Measurements from ENCODE around the gene ZFP36L1.

Gene ZFP36L1

DNA sequence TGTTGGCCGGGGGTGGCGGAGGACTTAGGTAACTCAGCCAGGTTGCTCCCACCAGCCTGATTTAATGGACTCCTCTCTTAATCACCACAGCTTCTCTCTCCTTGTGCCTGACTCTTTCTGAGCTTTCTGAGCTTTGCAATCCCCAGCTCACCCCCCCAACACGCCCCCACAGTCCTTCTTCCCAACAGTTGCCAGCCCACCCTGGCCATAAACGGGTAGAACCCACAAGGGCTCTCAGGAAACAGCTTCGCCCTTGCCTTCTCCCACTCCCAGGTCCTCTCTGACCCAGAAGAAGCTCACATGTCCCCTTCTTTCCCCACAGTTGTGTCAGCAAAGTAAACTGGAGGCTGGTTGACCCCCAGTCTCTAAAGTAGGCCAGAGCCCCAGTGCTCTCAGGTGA, 32.9 kb downstream of the ZFP36L1 start:
- DNase-seq: no peak

DNA sequence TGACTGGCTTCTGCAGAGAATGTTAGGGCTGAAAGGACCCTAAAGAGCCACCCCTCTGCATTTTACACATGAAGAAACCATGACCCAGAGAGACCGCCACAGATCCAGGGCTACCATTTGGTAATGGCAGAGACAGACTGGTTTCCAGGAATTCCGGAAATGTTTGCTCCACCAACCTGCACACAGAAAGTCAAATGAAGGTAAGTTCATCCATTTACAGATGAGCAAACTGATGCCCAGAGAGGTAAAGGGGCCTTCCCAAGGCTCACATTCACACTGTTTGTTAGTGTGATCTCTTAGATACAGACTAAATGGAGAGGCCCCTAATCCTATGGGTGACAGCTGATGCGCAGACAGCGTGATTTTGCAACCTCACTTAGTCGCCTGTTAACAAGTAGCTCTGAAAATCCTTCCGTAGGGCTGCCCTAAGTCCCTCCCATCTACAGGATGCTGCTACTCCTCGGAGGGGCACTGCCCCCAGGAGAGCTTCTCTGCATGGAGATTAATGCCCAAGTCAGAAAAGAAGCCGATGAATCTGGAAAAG, 33.8 kb downstream of the ZFP36L1 start:
- no peak for DNase-seq

DNA sequence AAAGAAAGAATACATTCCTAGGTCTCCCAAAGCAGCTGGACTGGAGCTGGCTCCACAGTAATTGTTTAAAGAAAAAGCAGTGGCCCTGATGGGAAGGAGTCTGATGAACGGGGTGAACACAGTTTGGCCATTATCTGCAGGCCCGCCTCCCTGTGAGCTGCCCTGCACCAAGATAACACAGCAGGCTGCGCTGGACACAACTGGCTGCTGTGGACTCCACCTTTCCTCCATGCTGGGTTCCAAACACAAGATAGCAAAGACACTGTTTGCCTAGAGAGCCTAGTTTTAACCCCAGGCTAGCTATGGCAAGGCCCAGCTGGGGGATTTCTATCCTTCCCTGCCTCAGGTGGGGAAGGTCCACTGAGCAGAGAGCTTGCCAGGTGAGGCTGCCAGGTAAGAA, 34.6 kb downstream of the ZFP36L1 start:
- DNase-seq: no peak

DNA sequence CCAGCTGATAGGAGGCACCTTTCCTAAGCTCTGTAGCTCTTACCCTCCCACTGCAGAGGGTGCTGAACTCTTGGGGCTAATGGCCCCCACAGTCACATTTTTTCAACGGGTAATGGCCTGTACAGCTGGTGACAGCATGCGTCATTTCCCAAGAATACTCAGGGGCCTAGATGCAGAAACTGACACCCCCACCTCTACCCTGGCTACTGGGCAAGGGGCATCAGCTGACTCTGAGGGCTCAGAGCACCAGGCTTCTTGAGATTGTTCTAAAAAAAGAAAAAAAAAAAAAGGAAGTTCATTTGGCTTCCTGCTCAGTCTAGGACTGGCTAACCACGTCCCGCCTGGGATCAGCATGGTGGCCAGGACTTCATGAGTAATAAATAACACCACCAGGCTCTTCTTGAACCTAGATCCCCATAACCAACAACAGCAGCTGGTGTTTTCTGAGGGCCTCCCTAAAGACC, 35.2 kb downstream of the ZFP36L1 start:
- no peak for DNase-seq

DNA sequence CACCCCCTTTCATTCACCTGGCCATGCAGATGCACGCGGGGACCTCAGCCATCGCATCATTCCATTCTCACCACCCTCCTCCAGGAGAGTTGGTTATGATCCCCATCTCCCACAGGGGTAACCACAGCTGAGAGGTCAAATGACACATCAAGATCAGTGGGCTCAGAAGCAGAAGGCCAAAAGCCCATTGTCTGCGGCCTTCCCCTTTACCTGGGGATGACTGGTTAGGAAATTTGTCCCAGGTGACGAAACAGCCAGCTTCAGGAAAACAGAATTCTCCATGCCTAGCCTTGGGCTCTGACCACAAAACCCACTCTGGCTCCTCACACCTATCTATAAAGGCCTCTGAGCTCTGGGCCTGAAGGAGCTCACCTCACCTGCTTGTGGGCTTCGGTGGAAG, 36.1 kb downstream of the ZFP36L1 start:
- no peak for DNase-seq

DNA sequence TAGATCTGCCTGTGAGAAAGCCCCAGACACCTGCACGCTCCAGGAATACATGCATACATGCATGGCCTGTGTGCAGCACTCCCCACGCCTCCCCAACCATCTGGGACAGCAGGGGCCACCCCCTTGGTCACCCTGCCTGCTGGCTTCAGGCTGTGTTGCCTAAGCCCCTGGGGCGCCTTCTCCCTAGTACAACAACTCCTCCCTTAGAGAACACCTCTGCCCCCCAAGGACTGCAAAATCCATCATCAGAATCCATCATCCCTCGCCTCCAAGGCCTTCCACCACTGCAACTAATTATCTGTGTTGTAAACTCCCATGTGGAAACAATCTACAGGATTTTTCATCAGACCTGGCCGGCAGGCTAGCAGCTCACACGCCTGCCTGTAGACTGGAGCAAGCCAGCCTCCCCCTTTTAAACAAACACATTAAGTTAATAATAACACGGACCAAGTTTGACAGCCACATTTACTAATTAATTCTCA, 36.8 kb downstream of the ZFP36L1 start:
- no peak for DNase-seq

DNA sequence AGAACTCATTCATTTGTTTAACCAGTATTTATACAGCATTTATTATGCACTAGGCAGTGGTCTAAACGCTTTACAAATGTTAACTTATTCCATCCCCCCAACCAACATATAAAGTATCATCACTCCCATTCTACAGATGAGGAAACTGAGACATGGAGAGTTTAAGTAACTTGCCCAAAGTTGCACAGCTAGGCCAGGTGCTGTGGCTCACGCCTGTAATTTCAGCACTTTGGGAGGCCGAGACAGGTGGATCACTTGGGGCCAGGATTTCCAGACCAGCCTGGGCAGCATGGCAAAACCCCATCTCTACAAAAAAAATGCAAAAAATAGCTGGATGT, 37.9 kb downstream of the ZFP36L1 start:
- no peak for DNase-seq

DNA sequence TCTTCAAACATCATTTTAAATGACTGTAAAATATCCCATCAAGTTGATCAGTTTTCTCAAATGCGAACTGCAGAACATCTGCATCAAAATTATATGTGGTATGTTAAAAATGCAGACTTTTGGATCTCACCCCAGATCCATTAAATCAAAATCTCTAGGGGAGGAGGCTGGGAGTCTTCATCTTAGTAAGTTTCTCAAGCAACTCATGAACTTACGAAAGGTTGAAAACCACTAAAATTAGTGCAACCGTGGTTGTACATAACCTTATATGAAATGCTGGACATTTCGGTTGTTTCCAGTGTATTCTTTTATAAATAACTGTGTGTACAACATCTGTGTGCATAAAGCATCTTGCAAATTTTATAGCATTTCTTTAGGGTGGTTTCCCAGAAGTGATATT, 39.2 kb downstream of the ZFP36L1 start:
- no peak for DNase-seq

DNA sequence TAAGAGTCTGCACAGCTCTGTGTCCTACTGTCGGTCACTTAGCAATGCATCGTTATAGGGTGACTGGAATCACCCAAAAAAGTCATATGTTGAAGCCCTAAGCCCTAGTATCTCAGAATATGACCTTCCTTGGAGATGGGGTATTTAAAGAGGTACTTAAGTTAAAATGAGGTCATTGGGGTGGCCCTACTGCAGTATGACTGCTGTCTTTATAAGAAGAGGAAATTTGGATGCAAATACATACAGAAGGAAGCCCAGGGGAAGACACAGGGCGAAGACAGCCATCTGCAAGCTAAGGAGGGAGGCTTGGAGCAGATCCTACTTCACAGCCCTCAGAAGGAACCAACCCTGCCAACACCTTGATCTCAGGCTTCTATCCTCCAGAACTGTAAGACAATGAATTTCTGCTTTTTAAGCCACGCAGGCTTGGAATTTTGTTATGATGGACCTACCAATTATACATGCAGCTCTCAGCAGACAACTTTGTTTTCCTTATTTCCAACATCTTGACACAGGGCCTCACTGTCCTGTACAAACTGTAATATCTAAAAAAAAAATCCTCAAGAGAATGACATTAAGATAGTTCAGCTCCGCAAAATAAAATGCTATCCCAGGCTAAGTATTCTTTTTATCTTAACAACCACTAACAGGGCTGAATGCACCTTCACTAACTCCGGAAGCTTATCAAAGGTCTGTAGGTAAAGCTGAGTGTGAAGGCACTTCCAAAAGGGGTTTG, 40.4 kb downstream of the ZFP36L1 start:
- DNase-seq: no peak

DNA sequence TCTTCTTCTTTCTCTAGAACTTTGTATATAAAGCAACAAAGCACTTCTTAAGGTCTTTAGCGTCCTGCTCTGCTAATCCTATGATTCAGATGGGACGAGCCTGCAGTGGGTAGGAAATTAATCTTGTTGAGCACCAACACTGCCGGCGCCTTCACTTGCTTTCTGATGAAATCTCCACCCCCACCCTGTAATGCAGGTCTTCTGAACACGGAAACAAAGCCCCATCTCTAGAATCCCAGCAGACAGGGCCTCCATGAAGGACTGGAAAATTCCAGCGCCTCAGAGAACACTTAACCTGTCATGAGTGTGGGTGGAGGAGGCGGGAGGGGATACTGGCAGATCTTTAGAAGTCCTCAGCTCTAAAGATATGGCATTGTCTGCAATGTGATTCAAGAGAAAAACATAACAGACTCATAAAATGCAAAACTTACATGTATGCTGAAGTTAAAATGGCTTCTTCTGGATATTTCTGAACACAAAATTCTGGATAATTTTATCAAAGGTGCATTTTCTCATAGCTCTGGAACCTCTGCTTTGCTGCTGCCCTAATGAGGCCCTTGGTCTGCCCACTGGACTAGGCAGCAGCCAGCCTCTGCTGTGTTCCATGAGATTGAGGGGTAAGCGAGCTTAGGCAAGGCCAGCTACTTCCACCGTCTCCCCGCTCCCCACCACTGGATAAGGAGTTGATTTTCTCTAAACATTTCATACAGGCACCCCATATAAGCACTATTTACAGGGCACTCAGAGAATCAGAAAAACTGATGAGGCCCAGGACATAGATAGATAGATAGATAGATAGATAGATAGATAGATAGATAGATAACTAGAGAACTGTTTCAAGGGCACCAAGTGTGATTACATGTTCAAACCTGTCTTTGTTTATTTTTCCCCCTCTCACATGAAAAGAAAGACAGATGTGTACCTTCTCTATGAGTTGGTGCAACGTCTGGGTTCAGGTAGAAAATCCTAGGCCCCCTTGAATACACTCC, 43.1 kb downstream of the ZFP36L1 start:
- DNase-seq: no peak

DNA sequence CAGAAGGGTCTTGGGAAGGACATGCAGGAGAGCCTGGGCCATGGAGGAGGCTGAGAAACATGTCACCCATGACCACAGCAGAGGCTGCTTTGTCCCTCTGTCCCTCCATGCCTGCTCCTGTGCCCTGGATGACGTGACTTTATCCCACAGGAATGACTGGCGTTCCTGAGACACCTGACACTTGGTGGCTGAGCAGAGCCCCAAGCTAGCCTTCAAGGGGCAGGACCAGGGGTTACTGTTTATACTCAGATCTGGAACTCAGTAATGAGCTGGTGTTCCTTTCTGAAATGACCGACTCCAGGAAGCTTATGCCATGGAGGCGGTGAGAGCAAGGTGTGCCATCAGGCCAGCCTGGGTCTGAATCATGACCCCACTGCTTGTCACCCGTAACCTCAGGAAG, 44.2 kb downstream of the ZFP36L1 start:
- no peak for DNase-seq

DNA sequence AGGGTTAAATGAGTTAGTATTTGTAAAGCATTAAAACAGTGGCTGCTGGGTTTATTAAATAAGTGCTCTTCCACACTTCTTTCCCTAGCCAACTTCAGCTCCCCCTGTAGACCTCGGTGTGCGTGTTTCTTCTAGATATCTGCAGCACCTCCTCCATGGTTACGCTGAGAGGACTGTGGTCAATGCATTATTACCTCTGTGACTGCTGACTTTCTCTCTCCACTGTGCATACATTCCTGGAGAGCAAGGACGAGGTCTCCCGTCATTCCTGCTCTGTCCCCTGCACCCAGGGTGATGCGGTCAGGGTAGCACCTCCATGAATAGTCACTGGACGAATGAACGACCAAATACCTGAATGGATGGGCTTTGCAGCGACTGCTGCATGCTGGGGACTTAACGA, 44.6 kb downstream of the ZFP36L1 start:
- no peak for DNase-seq

DNA sequence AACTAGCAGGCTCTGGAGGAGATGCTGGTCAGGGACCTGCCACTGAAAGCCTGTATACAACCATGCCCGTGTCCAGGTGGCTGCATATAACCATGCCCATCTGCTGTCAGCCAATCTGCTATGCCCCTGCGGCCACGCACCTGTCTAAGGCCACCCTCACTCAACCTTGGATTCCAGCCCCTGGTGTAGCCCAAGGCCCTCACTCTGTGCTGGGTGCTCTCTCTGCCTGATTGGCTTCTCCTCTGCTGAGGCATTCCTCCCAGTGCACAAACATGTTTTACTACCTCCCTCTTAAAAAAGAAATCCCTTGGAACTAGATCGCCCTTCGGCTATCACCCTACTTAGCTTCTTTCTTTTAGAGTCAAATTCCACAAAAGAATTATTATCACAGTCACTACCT, 45.5 kb downstream of the ZFP36L1 start:
- DNase-seq: no peak

DNA sequence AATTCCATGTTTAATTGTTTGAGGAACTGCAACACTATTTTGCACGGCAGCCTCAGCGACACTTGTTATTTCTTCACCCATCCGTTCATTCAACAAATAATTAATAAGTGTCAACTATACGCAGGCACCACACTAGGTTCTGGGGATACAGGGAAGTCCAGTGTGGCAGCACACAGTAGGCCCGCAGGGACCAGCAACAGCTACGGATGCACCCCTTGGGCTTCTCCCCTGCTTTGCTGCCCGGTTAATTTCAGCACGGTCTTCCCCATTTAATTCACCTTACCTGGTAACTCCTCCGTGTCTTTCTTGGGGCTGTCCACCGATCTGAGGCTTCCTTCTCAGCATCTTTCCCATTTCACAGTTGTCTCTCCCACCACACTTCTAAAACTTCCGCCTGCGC, 48.3 kb downstream of the ZFP36L1 start:
- DNase-seq: no peak

DNA sequence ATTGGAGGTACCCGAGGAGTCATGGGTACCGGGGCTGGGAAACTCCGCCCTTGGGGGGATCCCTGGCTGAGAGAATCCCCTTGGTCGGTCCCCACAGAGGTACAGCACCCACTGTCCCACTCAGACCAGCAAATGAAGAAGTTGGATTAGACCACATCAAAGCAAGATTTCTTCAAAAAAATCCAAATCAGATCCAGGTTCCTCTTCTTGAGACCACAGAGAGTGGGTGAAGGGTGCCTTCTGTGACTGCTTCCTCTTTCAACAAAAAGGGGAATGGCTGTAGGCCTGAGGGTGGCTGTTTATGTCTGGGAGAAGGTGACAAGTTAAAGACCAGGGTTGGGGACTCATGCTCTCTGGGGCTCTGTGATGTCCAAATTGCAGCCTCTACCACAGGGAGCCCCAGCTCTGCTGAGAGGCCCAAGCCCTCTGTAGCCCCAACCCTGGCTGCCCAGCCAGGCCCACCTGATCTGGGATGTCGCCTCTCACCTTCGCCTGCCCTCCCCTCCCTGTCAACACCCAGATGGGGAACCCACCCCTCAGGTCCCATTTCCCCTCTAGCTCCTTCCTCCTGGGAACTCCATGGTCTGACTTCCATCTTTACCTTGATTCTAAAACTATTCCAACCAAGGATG, 50.9 kb downstream of the ZFP36L1 start:
- DNase-seq: no peak

DNA sequence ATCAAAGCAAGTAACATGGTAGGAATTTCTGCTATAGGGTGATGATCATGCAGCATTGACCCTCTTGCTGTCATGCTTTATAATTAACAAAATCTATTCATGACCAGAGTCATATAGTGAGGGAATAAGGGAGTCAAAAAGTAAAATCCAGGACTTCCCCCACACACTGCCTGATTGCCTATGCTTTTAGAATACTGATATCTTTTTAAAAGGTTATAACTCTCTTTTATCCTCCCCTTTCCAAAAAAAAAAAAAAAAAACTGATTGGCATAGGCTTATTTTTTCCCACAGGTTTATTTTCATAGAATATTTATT, 51.4 kb downstream of the ZFP36L1 start:
- DNase-seq: no peak

DNA sequence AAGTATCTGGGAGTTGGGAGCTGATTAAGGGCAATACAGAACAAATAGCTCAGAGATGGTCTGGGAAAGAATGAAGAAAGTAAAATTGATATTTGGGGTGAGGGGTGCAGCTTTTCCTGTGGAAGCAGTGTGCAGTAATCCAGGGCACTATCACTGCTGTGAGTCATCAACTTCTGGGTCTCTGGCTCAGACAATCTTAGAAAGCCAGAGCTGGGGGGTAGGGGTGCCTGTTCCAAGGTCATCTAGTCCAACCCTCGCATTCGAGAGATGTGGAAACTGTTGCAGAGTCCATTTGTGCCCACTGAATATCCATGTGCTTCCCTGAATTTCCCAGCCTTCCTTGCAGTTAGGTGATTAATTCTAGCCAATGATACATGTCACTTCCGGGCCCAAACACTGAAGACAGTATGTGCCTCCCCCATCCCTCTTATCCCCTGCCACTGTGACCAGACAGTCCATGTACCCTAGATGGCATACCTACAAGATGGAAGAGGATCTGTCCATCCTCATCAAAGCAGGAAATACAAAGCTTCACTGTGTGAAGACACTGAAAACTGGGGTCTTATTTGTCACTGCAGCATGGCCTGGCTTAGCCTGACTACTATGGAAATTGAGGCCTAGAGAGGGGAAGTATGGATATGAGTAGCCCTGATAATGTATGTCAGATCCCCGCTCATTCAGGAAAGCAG, 51.9 kb downstream of the ZFP36L1 start:
- DNase-seq: no peak

DNA sequence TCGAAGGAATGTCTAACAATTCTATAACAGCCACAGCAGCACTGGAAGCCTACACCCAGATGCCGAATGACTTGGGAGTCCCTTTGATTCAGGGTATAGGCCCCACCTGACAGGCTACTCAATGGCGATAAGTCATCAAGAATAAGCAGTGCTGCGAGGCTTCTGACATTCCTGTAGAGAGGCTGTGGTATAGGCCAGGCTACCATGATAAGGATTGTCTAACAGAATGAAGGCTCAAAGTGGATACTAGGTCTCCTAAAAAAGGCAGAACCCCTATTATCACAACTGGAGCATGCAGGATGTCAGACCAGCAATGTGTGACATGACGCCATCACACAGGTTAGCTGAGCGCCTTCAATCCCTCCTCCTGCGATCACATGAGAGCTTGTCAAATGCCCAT, 53.2 kb downstream of the ZFP36L1 start:
- DNase-seq: no peak

DNA sequence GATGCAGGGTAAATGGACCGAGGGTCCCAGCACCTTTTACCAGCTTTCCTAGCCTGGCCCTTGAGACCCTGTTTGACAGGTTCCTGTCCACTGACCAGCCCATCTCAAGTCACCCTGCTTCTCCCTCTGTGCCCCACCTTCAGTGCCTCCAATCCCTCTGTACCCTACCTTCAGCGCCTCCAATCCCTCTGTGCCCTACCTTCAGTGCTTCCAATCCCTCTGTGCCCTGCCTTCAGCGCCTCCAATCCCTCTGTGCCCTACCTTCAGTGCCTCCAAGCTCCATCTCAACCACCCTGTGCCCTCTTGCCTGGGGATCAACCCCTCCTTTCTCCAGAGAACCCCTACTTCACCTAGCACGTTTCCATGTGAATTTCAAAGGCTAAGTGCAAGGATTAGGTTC, 54.3 kb downstream of the ZFP36L1 start:
- no peak for DNase-seq
